Gastroesophageal sphincter (tissue), 3 donors: ENCODE results near the gene DENND4C.

Source experiments
- CTCF ChIP-seq, 4 experiments: fragments of 200-600 bp in 2 of 4; fragments of 450-650 bp in 2 of 4; sonication (generic) in 1 of 4; IDR thresholded peaks; one replicate each; pipeline ENCODE4 v1.5.1; 2017 to 2019; ENCODE audit warnings: antibody characterized with exemption in 4 of 4, mild to moderate bottlenecking in 2 of 4, moderate library complexity in 2 of 4
- EP300 ChIP-seq: sonication (generic); formaldehyde crosslinking; IDR thresholded peaks from one replicate; pipeline ENCODE4 v1.6.1; 2017; ENCODE audit warnings: antibody characterized with exemption, mild to moderate bottlenecking
- POLR2A ChIP-seq, 2 donors: fragments of 450-650 bp; IDR thresholded peaks; one replicate each; pipeline ENCODE4 v1.6.1; 2017; ENCODE audit warnings: antibody characterized with exemption in 2 of 2, mild to moderate bottlenecking in 2 of 2, moderate library complexity in 1 of 2

- TF ChIP-seq POLR2A (IDR thresholded peaks at IDR 0.05) (no peak), CTCF (IDR thresholded peaks at IDR 0.05) (no peak), EP300 (no peak)
Observed at GRCh38 chr9:19342947-19343346, 112.5 kb downstream of the DENND4C start.
